Lower leg skin (tissue), 3 donors: ENCODE data around the gene IL4I1.

Experiments
- POLR2A ChIP-seq, 2 donors: fragments of 450-650 bp; IDR thresholded peaks; one replicate each; pipeline ENCODE4 v1.6.1; 2016 to 2017; ENCODE audit warnings: antibody characterized with exemption in 2 of 2, mild to moderate bottlenecking in 1 of 2, moderate library complexity in 1 of 2
- TF ChIP-seq, protein P1 (sequence below), 3 donors: fragments of 450-650 bp; IDR thresholded peaks; one replicate each; pipeline ENCODE4 v1.5.1; 2016; ENCODE audit warnings: antibody characterized with exemption in 3 of 3, mild to moderate bottlenecking in 3 of 3, moderate library complexity in 2 of 3

- no peak for TF ChIP-seq POLR2A (IDR thresholded peaks at IDR 0.05)
- TF ChIP-seq, protein P1, sequence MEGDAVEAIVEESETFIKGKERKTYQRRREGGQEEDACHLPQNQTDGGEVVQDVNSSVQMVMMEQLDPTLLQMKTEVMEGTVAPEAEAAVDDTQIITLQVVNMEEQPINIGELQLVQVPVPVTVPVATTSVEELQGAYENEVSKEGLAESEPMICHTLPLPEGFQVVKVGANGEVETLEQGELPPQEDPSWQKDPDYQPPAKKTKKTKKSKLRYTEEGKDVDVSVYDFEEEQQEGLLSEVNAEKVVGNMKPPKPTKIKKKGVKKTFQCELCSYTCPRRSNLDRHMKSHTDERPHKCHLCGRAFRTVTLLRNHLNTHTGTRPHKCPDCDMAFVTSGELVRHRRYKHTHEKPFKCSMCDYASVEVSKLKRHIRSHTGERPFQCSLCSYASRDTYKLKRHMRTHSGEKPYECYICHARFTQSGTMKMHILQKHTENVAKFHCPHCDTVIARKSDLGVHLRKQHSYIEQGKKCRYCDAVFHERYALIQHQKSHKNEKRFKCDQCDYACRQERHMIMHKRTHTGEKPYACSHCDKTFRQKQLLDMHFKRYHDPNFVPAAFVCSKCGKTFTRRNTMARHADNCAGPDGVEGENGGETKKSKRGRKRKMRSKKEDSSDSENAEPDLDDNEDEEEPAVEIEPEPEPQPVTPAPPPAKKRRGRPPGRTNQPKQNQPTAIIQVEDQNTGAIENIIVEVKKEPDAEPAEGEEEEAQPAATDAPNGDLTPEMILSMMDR (IDR thresholded peaks at IDR 0.05): no peak
Measured at GRCh38 chr19:49908480-49909420, 12.1 kb upstream of the IL4I1 start.
